Measurements from ENCODE around the gene FUZ.

- TF ChIP-seq EZH2 (IDR thresholded peaks at IDR 0.05; ENCODE audit: insufficient read depth, poor library complexity, severe bottlenecking) (no peak), EZH2phosphoT487 (IDR thresholded peaks at IDR 0.05; ENCODE audit: insufficient read depth, low read depth) (no peak)
Measured at GRCh38 chr19:49829721-49830120, 16.6 kb upstream of the FUZ start.

Measured in GM23248 (cell line).